GM19468 (cell line): ENCODE data around the gene SCARB1.

Experiments
- ATAC-seq: cut with Tn5 transposase; IDR thresholded peaks from one replicate; pipeline ENCODE4 v1.9.1; 2021; ENCODE audit warnings: mild to moderate bottlenecking, moderate library complexity, moderate number of reproducible peaks; ENCODE audit not compliant: unreplicated experiment; ENCODE audit errors: extremely low read depth

The SCARB1 gene

GRCh38 chr12:124866195-124866882, 2.7 kb upstream of the SCARB1 start:
- no peak for ATAC-seq

GRCh38 chr12:124865728-124866127, 2.1 kb upstream of the SCARB1 start:
- ATAC-seq, result no peak

GRCh38 chr12:124864326-124864752, 675 bp upstream of the SCARB1 start:
- no peak for ATAC-seq

GRCh38 chr12:124862768-124863415, 772 bp downstream of the SCARB1 start:
- no peak for ATAC-seq

- no peak for ATAC-seq
These were observed 1.6 kb downstream of the SCARB1 start for GRCh38 chr12:124861898-124862676.

- no peak for ATAC-seq
These were observed 2.2 kb downstream of the SCARB1 start for GRCh38 chr12:124861492-124861891.

GRCh38 chr12:124857921-124858461, 5.7 kb downstream of the SCARB1 start:
- no peak for ATAC-seq

- no peak for ATAC-seq
These were observed 6.9 kb downstream of the SCARB1 start for GRCh38 chr12:124856842-124857178.

GRCh38 chr12:124856132-124856841, 7.4 kb downstream of the SCARB1 start:
- ATAC-seq, result no peak

- ATAC-seq, result no peak
These were observed 8.2 kb downstream of the SCARB1 start for GRCh38 chr12:124855275-124855957.

GRCh38 chr12:124854637-124855184, 9.0 kb downstream of the SCARB1 start:
- ATAC-seq, result no peak

- no peak for ATAC-seq
These were observed 9.7 kb downstream of the SCARB1 start for GRCh38 chr12:124853781-124854636.

- ATAC-seq, result no peak
These were observed 10.7 kb downstream of the SCARB1 start for GRCh38 chr12:124852911-124853427.

GRCh38 chr12:124852329-124852831, 11.3 kb downstream of the SCARB1 start:
- no peak for ATAC-seq

GRCh38 chr12:124851342-124851741, 12.3 kb downstream of the SCARB1 start:
- no peak for ATAC-seq

GRCh38 chr12:124849382-124849781, 14.3 kb downstream of the SCARB1 start:
- no peak for ATAC-seq

GRCh38 chr12:124848621-124849380, 14.9 kb downstream of the SCARB1 start:
- no peak for ATAC-seq
